H1 (cell line): ENCODE data around the gene PI4K2A. TPM values are rescaled to one million over a fixed set of nuclear protein-coding genes. Genes with fewer than 3 reads are reported as not detected.

Experiments used
- CTCF ChIA-PET: fragments of 300-600 bp; sonication (Branson Sonifier 250); formaldehyde crosslinking; loops from one replicate; lab custom pipeline; 2021; ENCODE audit not compliant: partially characterized antibody; lab: Charles Lee
- POLR2A ChIA-PET: fragments of 300-600 bp; sonication (Branson Sonifier 250); formaldehyde crosslinking; loops from one replicate; lab custom pipeline; 2021; ENCODE audit warnings: inconsistent platforms; ENCODE audit not compliant: partially characterized antibody; lab: Charles Lee
- DNase-seq, 2 experiments: peaks; one replicate each; pipeline versions ENCODE4 v3.0.0 to v3.0.0-alpha.2; 2010 to 2022; ENCODE audit warnings: low spot score in 2 of 2, low read depth in 1 of 2, mixed read lengths in 1 of 2
- FAIRE-seq: peaks from 2 replicates; lab custom pipeline; 2011; peaks lifted over from hg19 to GRCh38; lab: Jason Lieb, UNC
- H2AFZ ChIP-seq: 2 replicates; pipeline ENCODE4 v1.8.1; 2012; ENCODE audit warnings: low read length, inconsistent platforms
- H2AK5ac ChIP-seq: 2 replicates; pipeline ENCODE4 v1.6.1; 2013; ENCODE audit warnings: low read depth, low read length
- H2BK120ac ChIP-seq: replicated peaks from 2 replicates; pipeline ENCODE3; 2013; ENCODE audit warnings: low read depth, low read length, inconsistent platforms
- H2BK12ac ChIP-seq: 2 replicates; pipeline ENCODE4 v1.6.1; 2013; ENCODE audit warnings: low read depth, low read length
- H2BK15ac ChIP-seq: 2 replicates; pipeline ENCODE4 v1.6.1; 2013; ENCODE audit warnings: low read length
- H2BK20ac ChIP-seq: 2 replicates; pipeline ENCODE4 v1.6.1; 2013; ENCODE audit warnings: low read length
- H2BK5ac ChIP-seq: 2 replicates; pipeline ENCODE4 v1.6.1; 2013; ENCODE audit warnings: low read depth, low read length
- H3K14ac ChIP-seq: 2 replicates; pipeline ENCODE4 v1.6.1; 2013; ENCODE audit warnings: inconsistent platforms; ENCODE audit not compliant: insufficient read length
- H3K18ac ChIP-seq: 2 replicates; pipeline ENCODE4 v1.6.1; 2013; ENCODE audit warnings: low read length; ENCODE audit errors: extremely low read depth
- H3K23ac ChIP-seq: 2 replicates; pipeline ENCODE4 v1.6.1; 2013; ENCODE audit warnings: inconsistent platforms; ENCODE audit not compliant: insufficient read length
- H3K23me2 ChIP-seq: 2 replicates; pipeline ENCODE4 v1.6.1; 2013; ENCODE audit warnings: low read depth, low read length
- H3K27ac ChIP-seq: 2 replicates; pipeline ENCODE4 v1.6.1; 2011; ENCODE audit warnings: low read depth, low read length, inconsistent platforms
- H3K27me3 ChIP-seq, 4 experiments: replicated peaks in 1 of 4; 1 replicate in 1 of 4; 2 replicates in 3 of 4; pipeline versions ENCODE4 v1.6.1 to v1.8.1; 2011 to 2013; ENCODE audit warnings: low read length in 3 of 4, mild to moderate bottlenecking in 3 of 4, inconsistent platforms in 2 of 4, mixed read lengths in 2 of 4, moderate library complexity in 1 of 4; ENCODE audit not compliant: control insufficient read depth in 3 of 4, insufficient read depth in 3 of 4; ENCODE audit errors: extremely low read depth in 1 of 4
- H3K36me3 ChIP-seq, 4 experiments: 2 replicates each; pipeline versions ENCODE4 v1.6.1 to v1.8.1; 2011 to 2013; ENCODE audit warnings: mild to moderate bottlenecking in 4 of 4, low read length in 3 of 4, moderate library complexity in 2 of 4, control low read depth in 1 of 4, inconsistent platforms in 1 of 4; ENCODE audit not compliant: insufficient read depth in 4 of 4, control insufficient read depth in 2 of 4
- H3K4ac ChIP-seq: replicated peaks from 2 replicates; pipeline ENCODE3; 2013; ENCODE audit warnings: low read length, low read depth, mixed read lengths, inconsistent platforms; ENCODE audit not compliant: insufficient read length
- H3K4me1 ChIP-seq, 4 experiments: replicated peaks in 1 of 4; 1 replicate in 1 of 4; 2 replicates in 3 of 4; pipeline versions ENCODE4 v1.6.1 to v1.8.1; 2011 to 2013; ENCODE audit warnings: low read length in 3 of 4, inconsistent platforms in 2 of 4, mixed read lengths in 1 of 4; ENCODE audit not compliant: insufficient read depth in 4 of 4, control insufficient read depth in 3 of 4
- H3K4me2 ChIP-seq, 2 experiments: 2 replicates each; pipeline versions ENCODE4 v1.6.1 to v1.8.1; 2011 to 2013; ENCODE audit warnings: low read depth in 2 of 2, low read length in 2 of 2, control low read depth in 1 of 2, inconsistent platforms in 1 of 2, mild to moderate bottlenecking in 1 of 2; ENCODE audit not compliant: insufficient read depth in 1 of 2
- H3K4me3 ChIP-seq, 4 experiments: fragments of 200-600, 300-600 bp in 1 of 4; sonication (generic), shearing (Covaris generic), sonication (Bioruptor Twin) in 1 of 4; 2 replicates each; pipeline versions ENCODE4 v1.5.1 to v1.8.1; 2011 to 2016; ENCODE audit warnings: low read length in 4 of 4, low read depth in 3 of 4, control low read depth in 2 of 4, inconsistent platforms in 2 of 4, mild to moderate bottlenecking in 2 of 4, mixed read lengths in 1 of 4, moderate library complexity in 1 of 4; ENCODE audit not compliant: insufficient read depth in 2 of 4; ENCODE audit errors: extremely low read depth in 1 of 4
- H3K56ac ChIP-seq: replicated peaks from 2 replicates; pipeline ENCODE3; 2013; ENCODE audit warnings: low read depth, mild to moderate bottlenecking, mixed read lengths, low read length, inconsistent platforms; ENCODE audit not compliant: insufficient read length
- H3K79me1 ChIP-seq: 2 replicates; pipeline ENCODE4 v1.6.1; 2013; ENCODE audit warnings: low read depth, low read length, control low read depth
- H3K79me2 ChIP-seq, 2 experiments: 2 replicates each; pipeline versions ENCODE4 v1.6.1 to v1.8.1; 2012 to 2013; ENCODE audit warnings: low read length in 2 of 2, mild to moderate bottlenecking in 2 of 2, inconsistent platforms in 1 of 2; ENCODE audit not compliant: insufficient read depth in 2 of 2, control insufficient read depth in 1 of 2
- H3K9ac ChIP-seq, 4 experiments: replicated peaks in 1 of 4; 1 replicate in 1 of 4; 2 replicates in 3 of 4; pipeline versions ENCODE4 v1.6.1 to v1.8.1; 2011 to 2013; ENCODE audit warnings: low read depth in 3 of 4, low read length in 3 of 4, control low read depth in 2 of 4, mild to moderate bottlenecking in 2 of 4, moderate library complexity in 2 of 4, inconsistent platforms in 1 of 4; ENCODE audit errors: extremely low read depth in 1 of 4
- H3K9me3 ChIP-seq, 2 experiments: 2 replicates each; pipeline versions ENCODE4 v1.6.1 to v1.8.1; 2012 to 2013; ENCODE audit warnings: mild to moderate bottlenecking in 2 of 2, moderate library complexity in 2 of 2, control low read depth in 1 of 2, inconsistent platforms in 1 of 2, low read depth in 1 of 2, low read length in 1 of 2, mixed read lengths in 1 of 2; ENCODE audit not compliant: insufficient read depth in 2 of 2
- H4K20me1 ChIP-seq, 2 experiments: replicated peaks in 1 of 2; 2 replicates each; pipeline versions ENCODE3 to v1.8.1; 2011 to 2013; ENCODE audit warnings: inconsistent platforms in 2 of 2, low read length in 2 of 2, mild to moderate bottlenecking in 1 of 2; ENCODE audit not compliant: insufficient read depth in 2 of 2, control insufficient read depth in 1 of 2
- H4K5ac ChIP-seq: 2 replicates; pipeline ENCODE4 v1.6.1; 2013; ENCODE audit warnings: low read length, low read depth, mixed read lengths, inconsistent platforms; ENCODE audit not compliant: insufficient read length
- H4K8ac ChIP-seq: 2 replicates; pipeline ENCODE4 v1.8.0; 2013; ENCODE audit warnings: mild to moderate bottlenecking, moderate library complexity, low read length, inconsistent platforms; ENCODE audit not compliant: insufficient read depth; ENCODE audit errors: extremely low read depth
- H4K91ac ChIP-seq: replicated peaks from 2 replicates; pipeline ENCODE3; 2013; ENCODE audit warnings: low read length, mixed read lengths, inconsistent platforms; ENCODE audit not compliant: insufficient read length
- BACH1 ChIP-seq: IDR thresholded peaks from 2 replicates; pipeline ENCODE4 v1.6.1; 2012; ENCODE audit warnings: low read length, improper control_type of control experiment
- CREB1 ChIP-seq: IDR thresholded peaks from 2 replicates; pipeline ENCODE4 v1.6.1; 2012; ENCODE audit warnings: inconsistent platforms
- EGR1 ChIP-seq: IDR thresholded peaks from 2 replicates; pipeline ENCODE4 v1.6.1; 2011; ENCODE audit warnings: low read depth, low read length, borderline replicate concordance
- EP300 ChIP-seq, 2 experiments: IDR thresholded peaks; 1 replicate in 1 of 2; 2 replicates in 1 of 2; pipeline ENCODE4 v1.6.1; 2011 to 2012; ENCODE audit warnings: low read depth in 2 of 2, low read length in 2 of 2, mild to moderate bottlenecking in 2 of 2, borderline replicate concordance in 1 of 2, inconsistent platforms in 1 of 2, moderate library complexity in 1 of 2
- GTF2F1 ChIP-seq: IDR thresholded peaks from 2 replicates; pipeline ENCODE4 v1.6.1; 2012; ENCODE audit warnings: low read depth, low read length, improper control_type of control experiment, borderline replicate concordance
- JUN ChIP-seq: IDR thresholded peaks from 2 replicates; pipeline ENCODE4 v1.6.1; 2011; ENCODE audit warnings: low read depth, mild to moderate bottlenecking, improper control_type of control experiment, low read length
- JUND ChIP-seq: IDR thresholded peaks from 2 replicates; pipeline ENCODE4 v1.6.1; 2011; ENCODE audit warnings: mild to moderate bottlenecking, improper control_type of control experiment, low read length
- POLR2AphosphoS5 ChIP-seq: IDR thresholded peaks from 2 replicates; pipeline ENCODE4 v1.6.1; 2011; ENCODE audit warnings: low read depth, low read length
- SAP30 ChIP-seq: fragments of 300-600 bp; sonication (generic); IDR thresholded peaks from 2 replicates; pipeline ENCODE4 v1.7.1; 2012; ENCODE audit warnings: low read length, moderate library complexity, mild to moderate bottlenecking, inconsistent platforms; ENCODE audit not compliant: insufficient read depth, insufficient replicate concordance
- SIN3A ChIP-seq, 2 experiments: IDR thresholded peaks in 1 of 2; conservative IDR thresholded peaks in 1 of 2; 2 replicates each; pipeline ENCODE4 v1.6.1; 2011 to 2012; ENCODE audit warnings: low read length in 2 of 2, improper control_type of control experiment in 1 of 2, low read depth in 1 of 2, mild to moderate bottlenecking in 1 of 2
- SP1 ChIP-seq: IDR thresholded peaks from 2 replicates; pipeline ENCODE4 v1.6.1; 2011; ENCODE audit warnings: low read depth, low read length
- SRF ChIP-seq: IDR thresholded peaks from 2 replicates; pipeline ENCODE4 v1.6.1; 2011; ENCODE audit warnings: mild to moderate bottlenecking, low read depth, low read length, moderate library complexity
- TAF1 ChIP-seq: IDR thresholded peaks from 2 replicates; pipeline ENCODE4 v1.6.1; 2011; ENCODE audit warnings: mild to moderate bottlenecking, low read depth, low read length
- TBP ChIP-seq: IDR thresholded peaks from 2 replicates; pipeline ENCODE4 v1.6.1; 2011; ENCODE audit warnings: low read depth, low read length, improper control_type of control experiment
- WGBS, 2 experiments: shearing (Covaris generic) in 1 of 2; methylation state at CpG; one replicate each; pipeline versions ENCODE4 v1.1.6 to v1.1.7; 2013 to 2015; ENCODE audit warnings: low lambda C conversion rate in 2 of 2, mixed read lengths in 2 of 2, inconsistent platforms in 1 of 2, low coverage in 1 of 2, missing lambda C conversion rate in 1 of 2; ENCODE audit not compliant: insufficient replicate concordance in 2 of 2, insufficient coverage in 1 of 2, insufficient read length in 1 of 2; ENCODE audit errors: extremely low coverage in 1 of 2, missing lambda C conversion rate in 1 of 2; 5-methylcytosine and 5-hydroxymethylcytosine counted together
- polyA plus RNA-seq, 7 experiments: library from polyadenylated mRNA; depleted of rRNA in 3 of 7; stranded (reverse) in 5 of 7; unstranded in 2 of 7; fragments of >200 nt in 5 of 7; fragments of 200-250 nt in 2 of 7; gene quantifications; 1 replicate in 5 of 7; 2 replicates in 1 of 7; 4 replicates in 1 of 7; pipeline versions ENCODE4 v1.2.1 to v1.2.3, GENCODE V29; 2011 to 2013; ENCODE audit warnings: missing spikeins in 2 of 7, mixed read lengths in 2 of 7
- total RNA-seq: library from RNA; stranded (reverse); fragmentation: NEBNext Ultra II Directional; extraction: Animal tissue kit (Norgen Biotek cat#: 25700); gene quantifications from 2 replicates; pipeline ENCODE4 v1.2.1, GENCODE V29; 2021

The PI4K2A gene
- total and polyA plus RNA-seq, 2 of the 8 experiments (the other 6 are each of a cell fraction or from before 2014, with no cell fraction given) = 20.7 to 21.9 TPM

GRCh38 chr10:97718659-97719142 lies 78.2 kb downstream of the PI4K2A start:
- H2BK12ac ChIP-seq = no peak overlapping the region
- H3K56ac ChIP-seq = no peak overlapping the region
- no peak overlapping the region; a peak in 1 of 7 replicates for H3K9ac ChIP-seq
- peaks cover 0 to 14% (median 8%) of the 10 kb centered on the region in 4 experiments; a peak in 6 of 7 replicates for H3K4me1 ChIP-seq
- H3K36me3 ChIP-seq = peaks cover 0 to 16% (median 4%) of the 10 kb centered on the region in 4 experiments; a peak in 3 of 8 replicates
- FAIRE-seq (no peak), DNase-seq (no peak)
- 0 out of 2 replicates have a peak, but pooled peaks cover 2% of the 10 kb centered on the region for H3K79me1 ChIP-seq
- no peaks in the 10 kb centered on the region for H4K20me1 ChIP-seq
- H2BK120ac ChIP-seq = no peak overlapping the region
- peaks cover 8% of the 10 kb centered on the region; the same call in 1 of the 2 replicates for H3K23me2 ChIP-seq
- H3K4ac ChIP-seq = no peak overlapping the region
- H4K5ac ChIP-seq = no peak overlapping the region
- 83% methylated on average over 8 of the region's 8 CpGs; no CpG with 5 or more reads in 1 of the 2 experiments for WGBS, 2 experiments
- H2BK20ac ChIP-seq = no peak overlapping the region
- H3K27me3 ChIP-seq = no peaks in the 10 kb centered on the region
- H3K79me2 ChIP-seq = peaks cover 0 to 5% of the 10 kb centered on the region in 2 experiments; a peak in 1 of 4 replicates
- H3K4me2 ChIP-seq = peak overlapping the region in 1 of 2 experiments; percentile 16; a peak in 1 of 4 replicates
- H3K23ac ChIP-seq = no peak overlapping the region
- H3K4me3 ChIP-seq = no peak overlapping the region
- no peak overlapping the region for H3K14ac ChIP-seq
- H3K27ac ChIP-seq = no peak overlapping the region
- H2AK5ac ChIP-seq = no peak overlapping the region
- CTCF ChIA-PET = interaction anchor here (0.6 to 20.9 kb wide), 8 partner anchors 11 to 274 kb away, joined by 3 to 773 read pairs (median 4); partner anchors contain the start of gene ZFYVE27
- no peak overlapping the region for H2AFZ ChIP-seq
- H3K9me3 ChIP-seq = no peaks in the 10 kb centered on the region
- 0 out of 2 replicates have a peak overlapping the region, but pooled peaks have one; percentile 12 for H2BK15ac ChIP-seq
- no peak overlapping the region for H4K8ac ChIP-seq
- peak overlapping the region; percentile 57 for H4K91ac ChIP-seq
- peak overlapping the region; percentile 62; the same call in 1 of the 2 replicates for H2BK5ac ChIP-seq
- no peak overlapping the region for H3K18ac ChIP-seq
- POLR2A ChIA-PET = interaction anchor here (0.8 to 12.5 kb wide), 4 partner anchors 10 to 40 kb away, joined by 3 to 234 read pairs (median 7); partner anchors contain the start of genes AVPI1 and ZFYVE27
- TF ChIP-seq BACH1 = no peak
- TF ChIP-seq EGR1 = no peak
- no peak for TF ChIP-seq SAP30
- no peak for TF ChIP-seq SIN3A (conservative IDR thresholded peaks at IDR 0.05 in 1 of 2, IDR thresholded peaks at IDR 0.05 in 1 of 2; ENCODE audit: low read depth in 1 of 2, low read length in 2 of 2)
- no peak for TF ChIP-seq TAF1
- TF ChIP-seq CREB1 = no peak
- no peak for TF ChIP-seq SP1
- TF ChIP-seq TBP = no peak
- no peak for TF ChIP-seq JUND
- no peak for TF ChIP-seq POLR2AphosphoS5
- TF ChIP-seq EP300 (IDR thresholded peaks at IDR 0.05; ENCODE audit: borderline replicate concordance in 1 of 2, low read depth in 2 of 2, low read length in 2 of 2) = no peak
- no peak for TF ChIP-seq JUN
- TF ChIP-seq GTF2F1 = no peak
- no peak for TF ChIP-seq SRF
